Stimulated activated CD4-positive, alpha-beta T cell treated with anti-CD3 and anti-CD28 coated beads, Interleukin-15, amount 100 ng/mL, for 24 hours (primary cell): Measurements from ENCODE around the gene ZFPM1.
"Not testable (repeated sequence)": the region's sequence is repeated elsewhere in the genome, so short reads cannot be mapped to it uniquely, and the experiment has no call there.

ENCODE experiments used
- DNase-seq: peaks from one replicate; pipeline ENCODE4 v3.0.0-alpha.2; 2020

ZFPM1 gene

DNA sequence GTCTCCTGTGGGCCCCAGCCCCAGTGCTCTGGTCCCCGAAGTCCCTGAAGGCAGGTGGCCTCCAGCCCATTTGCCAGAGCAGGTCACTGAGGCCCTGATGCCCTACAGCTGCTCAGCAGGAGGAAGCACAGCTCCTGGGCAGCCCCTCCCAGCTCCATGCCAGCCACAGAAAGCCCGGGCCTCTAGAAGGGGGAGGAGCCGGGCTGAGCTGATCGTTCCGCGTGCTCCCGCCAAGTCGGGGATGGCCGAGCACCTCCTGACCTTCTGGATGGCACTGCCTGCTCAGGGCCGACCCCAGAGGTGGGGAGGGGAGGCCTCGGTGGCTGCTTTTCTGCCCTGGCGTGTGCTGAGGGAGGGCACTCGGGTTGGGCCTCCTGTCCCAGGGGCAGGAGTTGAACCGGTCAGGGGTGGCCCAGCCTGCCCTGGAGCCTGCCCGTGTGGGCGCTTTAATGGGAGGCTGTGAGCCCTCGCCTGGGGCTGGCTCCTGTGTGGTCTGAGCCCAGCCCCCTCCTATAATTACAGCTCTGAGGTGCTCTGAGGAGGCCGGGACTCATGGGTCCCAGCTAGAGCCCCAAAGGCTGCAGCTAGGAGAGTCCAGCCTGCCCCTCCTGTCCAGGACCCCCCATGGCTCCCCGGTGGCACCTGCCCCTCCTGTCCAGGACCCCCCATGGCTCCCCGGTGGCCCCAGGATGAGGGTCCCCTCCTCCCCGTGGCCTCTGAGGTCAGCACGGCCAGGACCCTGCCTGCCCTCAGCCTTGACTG lies 29.7 kb downstream of the ZFPM1 start:
- DNase-seq: no peak

DNA sequence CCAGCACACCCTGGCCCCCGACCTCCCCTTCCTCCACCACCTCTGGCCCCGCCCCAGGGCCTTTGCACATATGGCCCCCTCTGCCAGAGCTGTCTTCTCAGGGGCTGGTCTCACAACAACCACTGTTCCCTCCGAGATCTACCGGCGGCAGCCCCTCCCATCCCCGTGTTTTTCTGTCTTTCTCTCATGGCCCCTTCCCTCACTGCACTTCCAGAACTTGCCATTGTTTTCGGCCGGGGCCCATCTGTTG lies 30.2 kb downstream of the ZFPM1 start:
- no peak for DNase-seq

DNA sequence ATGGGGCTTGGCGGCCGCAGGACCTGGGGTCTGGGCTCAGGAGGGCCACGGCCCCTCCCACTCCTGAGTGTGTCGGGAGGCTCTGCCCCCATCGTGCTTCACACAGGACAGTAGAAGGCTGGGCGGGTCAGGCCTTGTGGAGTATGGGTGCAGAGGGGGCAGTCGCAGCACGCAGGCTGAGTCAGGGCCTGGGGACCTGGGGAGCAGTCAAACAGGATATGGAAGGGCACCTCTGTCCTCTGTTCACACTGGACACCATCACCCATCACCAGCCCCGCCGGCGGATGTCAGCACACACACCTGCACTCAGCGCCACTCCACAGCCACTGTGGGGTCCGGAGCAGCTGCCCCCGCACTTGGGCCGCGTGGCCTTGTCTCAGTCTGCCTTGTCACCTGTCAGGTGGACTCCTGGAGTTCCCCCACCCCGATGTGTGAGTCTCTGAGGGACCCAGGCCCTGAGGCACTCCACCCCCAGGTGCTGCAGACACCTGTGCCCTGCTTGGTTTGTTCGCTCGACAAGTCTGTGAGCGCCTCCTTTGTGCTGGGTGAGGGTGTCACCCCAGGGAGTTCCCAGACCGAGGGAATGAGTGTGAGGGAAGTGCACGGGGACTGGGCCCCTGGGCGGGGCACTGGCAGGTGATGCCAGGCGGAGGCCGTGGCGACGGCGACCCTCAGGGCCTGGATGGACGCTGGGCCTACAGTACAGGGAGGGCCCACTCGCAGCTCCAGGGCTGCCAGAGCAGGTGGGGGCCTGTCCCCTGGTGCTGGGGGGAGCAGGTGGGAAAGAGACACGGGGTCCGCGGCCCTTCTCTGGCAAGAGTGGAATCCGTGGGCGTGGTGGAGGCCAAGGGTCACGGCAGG lies 31.7 kb downstream of the ZFPM1 start:
- DNase-seq: no peak

DNA sequence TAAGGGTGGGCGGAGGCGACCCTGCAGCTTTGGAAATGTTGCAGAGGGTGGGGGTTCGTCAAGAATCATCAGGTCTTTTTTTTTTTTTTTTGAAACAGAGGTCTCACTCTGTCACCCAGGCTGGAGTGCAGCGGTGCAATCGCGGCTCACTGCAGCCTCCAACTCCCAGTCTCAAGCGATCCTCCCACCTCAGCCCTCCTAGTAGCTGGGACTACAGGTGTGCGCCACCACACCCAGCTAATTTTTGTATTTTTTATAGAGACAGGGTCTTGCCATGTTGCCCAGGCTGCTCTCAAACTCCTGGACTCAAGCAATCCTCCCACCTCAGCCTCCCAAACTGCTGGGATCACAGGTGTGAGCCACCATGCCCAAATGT lies 32.3 kb downstream of the ZFPM1 start:
- not testable (repeated sequence) for DNase-seq

DNA sequence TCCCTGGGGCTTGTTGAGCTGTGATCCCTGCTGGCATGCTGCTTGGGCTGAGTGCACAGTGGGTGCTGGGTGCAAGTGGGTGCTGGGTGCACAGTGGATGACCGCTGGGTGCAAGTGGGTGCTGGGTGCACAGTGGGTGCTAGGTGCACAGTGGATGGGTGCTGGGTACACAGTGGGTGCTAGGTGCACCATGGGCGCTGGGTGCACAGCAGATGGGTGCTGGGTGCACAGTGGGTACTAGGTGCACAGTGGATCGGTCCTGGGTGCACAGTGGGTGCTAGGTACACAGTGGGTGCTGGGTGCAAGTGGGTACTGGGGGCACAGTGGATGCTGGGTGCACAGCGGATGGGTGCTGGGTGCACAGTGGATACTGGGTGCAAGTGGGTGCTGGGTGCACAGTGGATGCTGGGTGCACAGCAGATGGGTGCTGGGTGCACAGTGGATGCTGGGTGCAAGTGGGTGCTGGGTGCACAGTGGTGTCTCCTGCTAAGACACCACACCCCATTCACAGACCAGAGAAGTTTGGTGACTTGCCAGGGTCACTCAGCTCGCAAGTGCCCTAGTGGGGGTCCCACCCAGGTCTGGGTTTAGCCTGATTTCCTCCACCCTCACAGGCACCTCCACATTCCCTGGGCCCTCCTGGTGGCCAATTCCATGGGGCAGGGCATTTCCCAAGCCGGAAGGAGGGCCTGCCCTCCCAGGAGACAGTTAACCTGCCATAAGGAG lies 33.5 kb downstream of the ZFPM1 start:
- no peak for DNase-seq

DNA sequence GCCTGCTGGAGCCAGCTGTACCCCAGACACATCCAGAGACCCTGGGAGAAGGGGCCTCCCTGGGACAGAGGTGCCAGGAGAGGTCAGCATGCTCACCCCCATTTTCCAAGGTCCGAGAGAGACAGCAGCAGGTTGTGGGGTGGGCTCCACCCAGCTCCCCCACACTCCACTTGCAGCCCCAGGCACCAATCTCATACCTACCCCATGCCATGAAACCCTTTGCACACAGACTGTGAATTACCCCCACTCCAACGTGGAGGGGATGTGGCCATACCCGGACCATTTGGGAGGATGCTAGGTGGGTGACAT lies 34.0 kb downstream of the ZFPM1 start:
- no peak for DNase-seq

DNA sequence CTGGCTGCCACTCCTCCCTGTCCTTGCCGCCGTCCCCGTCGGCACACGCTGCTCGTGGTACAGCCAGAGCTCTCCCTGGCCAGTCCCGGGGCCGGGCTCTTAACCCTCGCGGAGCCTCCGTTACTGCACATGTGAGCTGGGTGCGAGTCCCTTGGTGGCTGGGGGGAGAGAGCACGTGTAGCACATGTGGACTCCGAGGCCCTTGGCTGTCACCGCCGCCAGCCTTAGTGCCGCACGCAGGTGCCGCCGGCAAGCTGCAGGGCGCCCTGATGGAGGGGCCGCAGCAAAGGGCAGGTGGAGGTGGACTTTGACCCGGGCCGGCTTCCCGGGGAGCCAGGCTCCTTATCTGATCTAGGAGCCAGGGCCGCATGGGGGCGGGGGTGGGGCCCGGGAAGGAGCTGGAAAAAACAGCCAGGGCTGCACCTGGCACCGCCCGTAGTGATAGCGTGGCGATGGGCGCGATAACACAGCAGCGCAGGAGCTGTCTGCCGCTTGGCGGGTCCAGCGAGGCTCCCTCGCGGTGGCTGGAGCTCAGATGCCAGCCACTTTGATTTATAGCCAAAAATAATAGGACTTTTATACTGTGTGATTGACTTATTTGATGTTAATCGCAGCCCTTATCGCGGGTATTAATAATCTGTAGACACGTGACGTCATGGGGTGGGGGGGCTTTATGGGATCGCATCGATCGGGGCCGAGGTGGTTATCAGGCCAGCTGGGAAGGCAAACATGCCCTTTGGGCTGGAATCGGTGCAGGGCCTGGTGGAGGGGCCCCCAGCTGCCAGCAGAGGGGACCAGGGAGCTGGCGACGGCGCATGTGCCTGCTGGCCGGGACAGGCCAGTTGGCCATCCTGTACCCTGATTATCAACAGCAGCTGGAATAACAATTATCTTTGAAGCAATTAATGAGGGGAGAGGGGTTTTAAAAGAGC lies 35.1 kb downstream of the ZFPM1 start:
- DNase-seq: no peak

DNA sequence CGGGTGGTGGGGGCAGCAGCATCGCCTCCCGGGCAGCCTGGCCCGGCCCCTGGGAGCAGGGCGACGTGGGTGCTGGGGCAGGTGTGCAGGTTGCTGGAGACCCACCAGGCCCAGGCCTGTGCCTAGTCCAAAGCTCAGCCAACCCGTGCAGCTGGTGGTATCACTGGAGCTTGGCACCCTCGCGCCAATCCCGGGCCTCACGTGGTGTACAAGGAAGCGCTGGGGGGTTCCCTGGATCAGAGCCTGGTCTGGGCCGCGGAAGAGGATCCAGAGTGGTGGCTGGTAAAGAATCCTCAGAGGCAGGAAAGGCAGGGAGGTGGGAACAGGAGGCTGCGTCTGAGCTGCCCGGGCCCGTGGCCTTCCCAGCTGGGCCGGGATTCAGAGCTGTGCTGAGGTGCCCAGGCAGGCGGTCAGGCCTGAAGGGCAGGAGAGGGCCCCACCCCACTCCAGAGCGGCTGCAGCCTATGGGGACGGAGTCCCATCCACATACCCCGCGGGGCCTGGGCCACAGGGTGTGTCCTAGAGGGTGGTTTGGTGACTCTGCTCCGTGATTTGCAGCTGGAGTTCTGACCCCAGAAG lies 36.2 kb downstream of the ZFPM1 start:
- no peak for DNase-seq

DNA sequence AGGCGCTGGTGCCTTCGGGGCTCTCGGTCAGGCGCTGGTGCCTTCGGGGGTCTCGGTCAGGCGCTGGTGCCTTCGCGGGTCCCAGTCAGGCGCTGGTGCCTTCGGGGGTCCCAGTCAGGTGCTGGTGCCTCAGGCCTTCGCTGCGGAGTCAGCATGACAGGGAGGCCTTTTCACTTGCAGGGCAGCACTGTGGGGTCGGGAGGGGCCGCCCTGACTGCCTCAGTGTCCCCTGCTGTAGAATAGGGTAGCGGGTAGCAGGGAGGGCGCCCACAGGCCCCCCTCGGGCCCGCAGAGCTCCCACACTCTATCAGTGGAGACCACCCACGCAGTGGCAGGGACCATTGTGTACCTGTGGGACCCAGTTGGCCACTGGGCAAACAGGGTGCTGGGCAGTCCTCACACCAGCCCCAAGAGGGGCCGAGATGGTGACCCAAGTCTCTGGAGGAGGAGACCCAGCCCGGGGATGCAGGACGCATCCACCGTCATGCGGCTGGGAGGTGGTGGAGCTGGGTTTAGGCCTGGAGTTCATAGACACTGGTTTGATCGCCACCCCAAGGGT lies 38.0 kb downstream of the ZFPM1 start:
- DNase-seq: no peak

DNA sequence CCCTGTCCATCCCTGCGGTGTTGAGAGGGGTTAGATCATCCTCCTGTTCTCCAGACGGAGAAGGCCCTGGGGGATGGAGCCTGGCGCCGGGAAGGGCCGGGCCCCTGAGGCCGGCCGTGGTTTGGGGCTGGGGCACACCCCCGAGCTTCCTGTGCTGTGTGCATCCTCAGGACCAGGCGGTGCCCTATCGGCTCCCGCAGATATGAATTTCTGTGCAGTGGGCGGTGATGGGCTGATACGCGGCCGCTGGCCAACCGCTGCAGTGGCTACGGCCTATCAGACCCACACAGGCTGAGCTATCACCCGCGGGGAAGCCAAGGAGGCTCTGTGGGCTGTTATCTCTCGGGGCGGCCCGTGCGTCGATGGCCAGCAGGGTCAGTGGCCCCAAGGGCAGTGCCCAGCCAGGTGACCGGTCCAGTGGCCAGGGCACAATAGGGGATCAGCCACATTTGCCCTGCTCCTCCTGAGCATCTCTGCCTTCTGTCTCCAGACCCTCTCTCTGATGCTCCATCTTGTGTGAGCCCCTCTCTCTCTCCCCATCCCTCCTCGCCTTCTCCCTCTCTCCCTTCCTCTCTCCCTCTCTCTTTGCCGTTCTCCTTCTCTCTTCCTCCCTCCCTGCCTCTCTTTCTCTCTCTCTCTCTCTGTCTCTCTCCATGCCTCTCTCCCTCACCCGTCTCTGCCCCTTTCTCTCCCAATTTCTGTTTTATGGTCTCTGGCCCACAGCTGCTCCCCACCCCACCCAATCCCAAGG lies 38.7 kb downstream of the ZFPM1 start:
- no peak for DNase-seq

DNA sequence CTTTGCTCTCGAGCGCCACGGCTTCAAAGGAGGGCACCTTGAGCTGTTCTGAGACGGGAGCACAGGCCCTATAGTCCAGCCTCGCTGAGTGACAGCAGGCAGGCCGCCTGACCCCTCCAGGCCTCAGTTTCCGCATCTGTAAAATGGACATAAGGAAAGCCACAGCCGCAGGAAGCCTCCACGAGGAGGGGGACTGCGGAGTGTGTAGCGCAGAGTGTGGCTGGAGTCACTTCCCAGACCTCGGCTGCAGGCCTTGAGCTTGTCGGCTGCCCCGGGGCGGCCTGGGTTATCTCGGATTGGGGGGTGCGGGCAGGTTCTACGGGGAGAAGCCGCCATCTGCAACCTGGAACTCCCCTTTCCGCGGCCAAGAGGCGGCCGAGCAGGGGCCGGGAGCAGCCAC lies 40.8 kb downstream of the ZFPM1 start:
- DNase-seq: no peak

DNA sequence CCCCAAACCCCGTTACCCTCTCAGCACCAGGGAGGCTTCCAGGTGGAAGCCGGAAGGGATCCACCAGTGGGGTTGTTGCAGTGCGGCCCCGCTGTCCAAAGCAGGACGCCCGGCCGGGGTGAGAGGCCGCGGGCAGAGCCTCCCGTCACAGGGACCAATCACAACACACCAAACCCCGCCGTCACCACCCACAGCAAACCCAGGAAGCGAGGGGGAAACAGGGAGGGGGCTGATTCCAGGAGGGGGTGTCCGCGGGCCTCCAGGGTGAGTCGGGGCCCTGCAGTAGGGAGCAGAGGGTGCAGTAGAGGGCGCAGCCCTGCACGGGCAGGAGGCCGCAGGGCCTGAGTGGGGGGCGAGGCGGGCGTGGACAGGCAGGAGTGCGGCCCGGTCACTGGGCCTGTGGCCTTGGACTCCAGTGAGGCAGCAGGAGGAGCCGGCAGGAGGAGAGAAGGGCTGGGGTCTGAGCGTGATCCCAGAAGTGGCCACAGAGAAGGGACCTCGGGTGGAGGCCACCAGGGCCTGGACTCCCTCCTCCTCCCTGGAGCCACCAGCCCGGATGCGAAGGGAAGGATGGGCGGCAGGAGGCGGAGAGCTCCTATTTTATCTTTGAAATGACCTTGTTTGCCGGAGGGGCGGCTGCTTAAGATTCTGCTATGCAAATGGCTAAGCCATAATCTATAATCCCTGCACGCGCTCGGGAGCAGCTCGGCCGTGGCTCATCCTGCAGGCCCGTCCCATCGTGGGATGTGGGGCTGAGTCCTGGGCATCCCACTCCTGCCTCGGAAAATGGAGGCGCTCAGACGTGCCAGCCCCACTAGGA lies 41.5 kb downstream of the ZFPM1 start:
- DNase-seq: no peak

DNA sequence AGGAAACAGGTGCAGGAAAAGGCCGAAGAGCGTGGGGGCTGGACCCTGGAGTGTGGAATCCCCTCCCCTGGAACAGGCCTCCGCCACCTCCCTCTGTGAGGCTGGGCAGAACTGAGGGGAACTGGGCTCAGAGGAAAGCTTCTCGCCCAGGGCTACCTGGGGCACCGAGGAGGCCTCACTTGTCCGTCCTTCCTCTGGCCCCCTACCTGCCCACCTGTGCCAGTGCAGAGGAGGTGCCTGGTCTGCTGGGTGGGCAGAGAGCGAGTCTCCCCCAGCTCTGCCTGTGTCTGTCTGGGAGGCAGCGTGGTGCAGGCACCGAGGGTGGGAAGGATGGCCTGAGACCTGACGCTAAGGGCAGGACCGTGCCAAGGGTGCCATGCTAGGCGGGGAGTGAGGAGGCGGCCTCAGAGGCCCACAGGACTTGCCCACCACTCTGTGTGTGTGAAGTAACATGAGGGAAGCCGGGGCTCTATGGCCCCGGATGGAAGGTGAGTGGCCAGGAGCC lies 42.2 kb downstream of the ZFPM1 start:
- DNase-seq: no peak

DNA sequence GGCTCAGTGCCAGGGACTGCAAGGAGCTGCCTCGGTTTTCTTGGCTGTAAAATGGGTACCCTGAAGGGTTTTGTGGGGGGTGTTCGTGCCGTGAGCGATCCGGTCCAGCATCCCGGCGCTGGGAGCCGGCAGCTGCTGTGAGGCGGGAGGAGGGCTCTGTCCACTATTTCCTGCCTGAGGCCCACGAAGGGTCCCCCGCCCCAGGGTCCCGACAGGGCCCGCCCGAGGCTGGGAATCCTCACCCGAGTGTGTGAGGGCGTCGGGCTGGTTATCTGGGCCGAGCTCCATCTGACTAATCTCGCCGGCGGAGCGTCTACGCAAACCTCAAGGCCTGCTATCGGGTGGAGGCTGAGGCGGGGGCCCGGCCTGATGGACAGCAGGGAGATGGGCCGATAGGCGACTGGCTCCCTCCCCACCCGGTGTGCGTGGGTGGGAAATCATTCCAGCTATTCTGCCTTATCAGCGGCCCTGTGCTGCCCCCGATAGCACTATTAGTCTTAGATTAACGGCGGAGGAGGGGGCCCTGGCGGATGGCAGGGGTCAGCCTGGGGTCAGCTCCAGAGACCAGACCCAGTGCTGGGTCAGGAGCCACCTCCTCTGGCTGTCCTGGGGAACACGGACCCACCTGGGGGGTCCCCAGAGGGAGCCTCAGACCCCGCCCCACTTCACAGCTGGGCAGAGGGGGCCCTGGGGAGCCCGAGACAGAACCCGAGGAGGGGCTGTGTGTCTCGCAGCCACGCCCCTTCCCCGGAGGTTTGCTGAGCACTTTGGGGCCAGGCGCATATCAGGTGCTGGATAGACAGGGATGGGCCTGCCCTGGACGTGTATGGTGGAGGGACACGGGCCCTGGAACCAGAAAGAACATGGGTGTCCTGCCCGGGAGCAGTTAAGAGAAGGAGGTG lies 44.7 kb downstream of the ZFPM1 start:
- DNase-seq: no peak

DNA sequence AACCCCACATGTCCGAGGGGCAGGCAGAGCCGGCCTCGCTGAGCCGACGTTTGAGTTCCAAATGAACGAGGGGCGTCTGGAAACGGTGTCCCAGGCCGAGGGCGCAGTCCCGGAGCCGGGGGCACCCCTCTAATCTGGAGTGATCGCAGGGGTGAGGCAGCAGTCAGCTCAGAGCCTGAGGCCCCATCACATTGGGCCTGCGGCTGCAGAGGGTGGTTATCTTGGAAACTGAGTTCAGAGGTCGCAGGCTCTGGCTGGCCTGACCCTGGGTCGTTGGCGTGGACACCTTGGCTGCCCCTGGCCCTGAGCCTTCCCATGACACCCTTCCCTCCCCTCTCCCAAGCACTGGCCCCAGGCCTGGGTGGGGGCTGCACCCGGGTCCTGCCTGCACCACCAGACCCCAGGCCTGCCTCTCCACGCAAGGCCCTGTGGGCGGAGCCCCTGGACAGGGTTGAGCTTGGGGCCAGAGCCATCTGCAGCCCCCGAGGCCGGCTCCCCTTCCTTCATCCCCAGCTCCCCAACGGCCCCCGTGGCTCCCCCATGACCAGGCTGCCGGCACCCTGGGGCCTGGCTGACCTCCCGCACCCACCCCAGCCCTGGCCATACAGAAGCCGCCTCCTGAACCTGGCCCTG lies 45.6 kb downstream of the ZFPM1 start:
- no peak for DNase-seq

DNA sequence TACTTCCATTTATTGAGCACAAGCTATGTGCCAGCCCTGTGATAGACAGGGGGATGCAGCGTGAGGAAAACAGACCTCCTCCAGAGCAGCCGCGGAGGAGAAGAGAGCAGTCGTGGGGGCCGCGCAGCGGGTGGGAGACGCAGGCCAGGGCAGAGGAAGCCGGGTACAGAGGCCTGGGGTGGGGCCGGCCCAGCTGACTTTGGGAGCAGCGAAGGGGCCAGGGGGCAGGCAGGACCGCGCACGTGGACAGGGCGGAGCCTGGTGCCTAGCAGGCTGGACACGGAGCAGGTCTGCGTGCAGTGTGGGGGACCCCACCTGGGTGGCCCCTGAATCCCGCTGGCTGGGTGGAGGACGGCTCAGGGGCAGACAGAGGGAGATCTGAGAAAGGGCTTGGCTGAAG lies 46.2 kb downstream of the ZFPM1 start:
- DNase-seq: no peak

DNA sequence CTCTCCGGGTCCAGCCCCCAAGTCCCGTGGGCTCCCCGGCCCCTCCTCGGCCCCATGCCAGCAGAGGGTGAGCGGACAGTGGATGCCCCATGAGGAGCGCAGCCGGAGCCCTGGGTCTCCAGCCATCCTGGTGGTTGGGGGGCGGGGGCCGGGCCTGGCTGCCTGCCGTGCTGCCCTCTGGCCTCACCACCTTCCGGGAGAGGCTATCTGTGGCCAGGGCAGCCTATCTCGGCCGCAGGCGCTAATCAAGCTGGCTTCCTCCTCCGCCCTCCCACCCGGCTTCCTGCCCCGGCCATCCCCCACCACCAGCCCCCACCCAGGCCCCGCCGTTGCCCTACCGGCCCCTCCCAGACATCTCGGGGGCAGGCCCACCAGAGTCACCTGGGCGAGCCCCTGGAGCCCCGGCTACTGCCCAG lies 46.8 kb downstream of the ZFPM1 start:
- DNase-seq: no peak

DNA sequence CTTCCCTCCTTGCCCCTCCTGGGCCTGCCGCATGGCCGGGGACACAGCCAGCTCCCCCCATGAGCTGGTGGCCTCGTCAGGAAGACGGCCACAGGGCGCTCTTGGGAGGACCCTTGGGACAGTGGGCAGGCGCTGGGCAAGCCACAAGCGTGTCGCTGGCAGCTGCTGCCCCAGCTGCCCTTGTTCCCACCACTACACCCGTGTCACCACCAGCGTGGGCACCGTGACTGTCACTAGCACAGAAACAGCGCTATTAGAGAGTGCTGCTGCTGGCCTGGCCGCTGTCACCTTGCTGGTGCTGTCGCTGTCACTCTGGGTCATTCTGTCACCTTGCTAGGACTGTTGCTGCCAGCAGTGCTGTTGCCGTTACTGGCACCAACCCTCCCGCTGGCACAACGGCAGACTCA lies 47.2 kb downstream of the ZFPM1 start:
- DNase-seq: no peak

DNA sequence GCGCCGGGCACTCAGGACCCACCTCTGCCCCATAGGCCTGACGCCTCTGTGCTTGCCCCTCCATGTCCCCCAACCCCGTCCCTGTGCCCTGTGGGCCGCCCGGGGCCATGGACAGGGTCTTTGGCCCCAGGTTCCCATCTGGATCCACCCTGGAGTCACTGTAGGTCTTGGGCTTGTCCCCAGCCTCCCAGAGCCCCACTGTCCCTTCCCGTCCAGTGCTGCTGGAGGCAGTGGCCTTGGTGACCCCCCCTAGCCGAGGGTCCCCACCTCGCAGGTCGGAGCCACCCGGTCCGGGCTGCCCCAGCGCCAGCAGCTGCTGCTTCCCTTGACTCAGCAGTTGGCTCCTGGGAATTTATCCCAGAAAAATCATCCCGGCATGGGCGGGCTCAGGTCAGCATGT lies 49.3 kb downstream of the ZFPM1 start:
- no peak for DNase-seq
